AG09319 (cell line): ENCODE measurements around the gene CAV1.

Source experiments
- DNase-seq: peaks from one replicate; pipeline ENCODE4 v3.0.0-alpha.2; 2010; ENCODE audit warnings: low read depth; ENCODE audit errors: extremely low read depth
- CTCF ChIP-seq: IDR thresholded peaks from 2 replicates; pipeline ENCODE4 v1.5.1; 2011; ENCODE audit warnings: low read depth, mild to moderate bottlenecking, inconsistent platforms, low read length, moderate library complexity

Gene CAV1

GRCh38 chr7:116544487-116544886, 19.7 kb downstream of the CAV1 start:
- no peak for DNase-seq
- TF ChIP-seq CTCF = no peak

GRCh38 chr7:116545411-116545993, 20.7 kb downstream of the CAV1 start:
- DNase-seq = no peak
- no peak for TF ChIP-seq CTCF

GRCh38 chr7:116546054-116546453, 21.2 kb downstream of the CAV1 start:
- no peak for DNase-seq
- no peak for TF ChIP-seq CTCF

GRCh38 chr7:116546916-116547315, 22.1 kb downstream of the CAV1 start:
- no peak for TF ChIP-seq CTCF
- no peak for DNase-seq

GRCh38 chr7:116547347-116547746, 22.5 kb downstream of the CAV1 start:
- no peak for DNase-seq

GRCh38 chr7:116548506-116548905, 23.7 kb downstream of the CAV1 start:
- DNase-seq = no peak
- no peak for TF ChIP-seq CTCF

More at GRCh38 chr7:116547347-116547746, 22.5 kb downstream of the CAV1 start:
- no peak for TF ChIP-seq CTCF

- no peak for DNase-seq
- TF ChIP-seq CTCF = no peak
These were observed 24.5 kb downstream of the CAV1 start for GRCh38 chr7:116549370-116549769.
